D721Med (cell line): Measurements from ENCODE around the gene NUP214.

Experiments
- DNase-seq: peaks from one replicate; pipeline ENCODE4 v3.0.0; 2011; ENCODE audit warnings: low spot score; ENCODE audit not compliant: insufficient read length
- FAIRE-seq: peaks from 2 replicates; lab custom pipeline; 2011; peaks lifted over from hg19 to GRCh38; lab: Jason Lieb, UNC
- TF ChIP-seq, protein P1 (sequence below): IDR thresholded peaks from 2 replicates; pipeline ENCODE4 v1.5.1; 2012; ENCODE audit warnings: mild to moderate bottlenecking, control low read depth; ENCODE audit not compliant: insufficient read depth; ENCODE audit errors: missing control alignments

NUP214 gene

DNA sequence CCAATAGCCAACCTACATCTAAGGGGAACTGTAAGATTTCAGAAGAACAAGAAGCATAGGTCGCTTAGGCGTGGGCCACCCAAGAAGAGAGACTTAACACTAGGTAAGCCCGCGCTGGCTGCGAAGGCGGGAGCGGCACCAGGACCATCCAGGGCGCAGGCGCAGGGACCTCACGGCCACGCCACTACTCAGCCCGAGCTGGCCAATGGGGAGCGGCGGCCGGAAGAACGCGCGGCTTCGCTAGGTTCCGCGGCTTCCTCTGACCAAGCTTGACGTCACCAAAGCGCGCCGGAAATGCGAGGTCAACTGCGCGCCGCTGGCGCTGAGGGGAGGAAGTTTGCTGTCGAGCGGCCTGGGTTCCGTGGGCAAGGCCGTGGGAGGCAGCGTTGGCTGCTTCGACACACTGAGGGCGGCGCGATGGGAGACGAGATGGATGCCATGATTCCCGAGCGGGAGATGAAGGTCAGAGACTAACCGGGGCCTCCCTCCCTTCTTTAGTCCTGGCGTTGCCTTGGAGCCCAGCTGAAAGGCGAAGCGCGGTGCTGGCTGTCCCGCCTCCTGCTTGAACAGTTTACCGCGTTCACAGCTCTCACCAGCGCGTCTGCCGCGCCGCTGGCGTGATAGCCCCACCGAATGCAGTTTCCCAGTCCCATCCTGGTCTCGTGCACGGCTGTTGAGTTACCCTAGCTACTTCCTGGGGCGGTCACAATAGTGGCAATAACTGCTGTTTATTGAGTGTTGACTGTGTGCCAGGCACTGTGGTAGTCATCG, at the start of gene NUP214:
NUP214 (plus strand) TSS at position 299 of the 771 bp plus-strand sequence; CDS start at position 418, 119 bp downstream.
- peak; percentile 96 for DNase-seq
- FAIRE-seq, result no peak
- TF ChIP-seq, protein P1, sequence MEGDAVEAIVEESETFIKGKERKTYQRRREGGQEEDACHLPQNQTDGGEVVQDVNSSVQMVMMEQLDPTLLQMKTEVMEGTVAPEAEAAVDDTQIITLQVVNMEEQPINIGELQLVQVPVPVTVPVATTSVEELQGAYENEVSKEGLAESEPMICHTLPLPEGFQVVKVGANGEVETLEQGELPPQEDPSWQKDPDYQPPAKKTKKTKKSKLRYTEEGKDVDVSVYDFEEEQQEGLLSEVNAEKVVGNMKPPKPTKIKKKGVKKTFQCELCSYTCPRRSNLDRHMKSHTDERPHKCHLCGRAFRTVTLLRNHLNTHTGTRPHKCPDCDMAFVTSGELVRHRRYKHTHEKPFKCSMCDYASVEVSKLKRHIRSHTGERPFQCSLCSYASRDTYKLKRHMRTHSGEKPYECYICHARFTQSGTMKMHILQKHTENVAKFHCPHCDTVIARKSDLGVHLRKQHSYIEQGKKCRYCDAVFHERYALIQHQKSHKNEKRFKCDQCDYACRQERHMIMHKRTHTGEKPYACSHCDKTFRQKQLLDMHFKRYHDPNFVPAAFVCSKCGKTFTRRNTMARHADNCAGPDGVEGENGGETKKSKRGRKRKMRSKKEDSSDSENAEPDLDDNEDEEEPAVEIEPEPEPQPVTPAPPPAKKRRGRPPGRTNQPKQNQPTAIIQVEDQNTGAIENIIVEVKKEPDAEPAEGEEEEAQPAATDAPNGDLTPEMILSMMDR, result no peak

DNA sequence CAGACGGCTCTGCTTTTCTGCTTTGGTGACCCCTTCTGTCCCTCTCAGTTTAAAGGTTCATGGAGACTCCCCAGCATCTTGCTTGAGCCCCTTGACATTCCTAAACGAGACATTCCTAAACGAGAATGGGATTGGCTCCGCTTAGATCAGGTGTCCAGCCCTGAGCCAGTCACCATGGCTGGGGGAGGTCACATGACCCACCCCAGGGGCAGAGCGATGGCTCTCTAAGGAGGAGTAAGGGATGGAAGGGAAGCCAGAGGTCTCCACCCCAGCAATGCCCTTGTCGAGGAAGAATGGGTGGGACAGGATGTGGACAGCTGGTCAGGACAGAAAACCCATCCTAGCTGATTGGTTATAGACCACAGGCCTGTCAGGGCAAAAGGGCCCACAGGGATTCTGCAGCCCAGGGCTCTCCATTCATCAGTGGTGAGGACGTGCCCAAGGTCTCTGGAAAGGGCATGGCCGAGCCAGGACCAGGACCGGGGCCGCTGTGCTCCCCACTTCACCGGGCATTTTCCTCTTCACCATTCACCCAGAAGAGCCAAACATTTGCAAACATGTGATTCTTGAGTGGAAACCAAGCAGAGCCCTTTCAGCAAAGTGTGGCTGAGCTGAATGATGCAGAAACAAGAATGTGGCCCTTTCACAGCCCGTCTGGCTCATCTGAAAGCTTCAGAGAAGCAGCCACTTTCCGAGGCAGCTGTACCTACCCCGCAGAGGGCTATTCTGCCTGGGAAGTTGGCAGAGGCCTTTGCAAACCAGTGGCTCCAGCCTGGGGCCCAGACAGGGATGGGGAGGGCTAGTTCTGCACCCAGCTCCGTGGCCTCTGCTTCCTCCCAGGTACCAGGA, 48.8 kb upstream of the NUP214 start:
- TF ChIP-seq, protein P1, result no peak
- DNase-seq (no peak), FAIRE-seq (no peak)

DNA sequence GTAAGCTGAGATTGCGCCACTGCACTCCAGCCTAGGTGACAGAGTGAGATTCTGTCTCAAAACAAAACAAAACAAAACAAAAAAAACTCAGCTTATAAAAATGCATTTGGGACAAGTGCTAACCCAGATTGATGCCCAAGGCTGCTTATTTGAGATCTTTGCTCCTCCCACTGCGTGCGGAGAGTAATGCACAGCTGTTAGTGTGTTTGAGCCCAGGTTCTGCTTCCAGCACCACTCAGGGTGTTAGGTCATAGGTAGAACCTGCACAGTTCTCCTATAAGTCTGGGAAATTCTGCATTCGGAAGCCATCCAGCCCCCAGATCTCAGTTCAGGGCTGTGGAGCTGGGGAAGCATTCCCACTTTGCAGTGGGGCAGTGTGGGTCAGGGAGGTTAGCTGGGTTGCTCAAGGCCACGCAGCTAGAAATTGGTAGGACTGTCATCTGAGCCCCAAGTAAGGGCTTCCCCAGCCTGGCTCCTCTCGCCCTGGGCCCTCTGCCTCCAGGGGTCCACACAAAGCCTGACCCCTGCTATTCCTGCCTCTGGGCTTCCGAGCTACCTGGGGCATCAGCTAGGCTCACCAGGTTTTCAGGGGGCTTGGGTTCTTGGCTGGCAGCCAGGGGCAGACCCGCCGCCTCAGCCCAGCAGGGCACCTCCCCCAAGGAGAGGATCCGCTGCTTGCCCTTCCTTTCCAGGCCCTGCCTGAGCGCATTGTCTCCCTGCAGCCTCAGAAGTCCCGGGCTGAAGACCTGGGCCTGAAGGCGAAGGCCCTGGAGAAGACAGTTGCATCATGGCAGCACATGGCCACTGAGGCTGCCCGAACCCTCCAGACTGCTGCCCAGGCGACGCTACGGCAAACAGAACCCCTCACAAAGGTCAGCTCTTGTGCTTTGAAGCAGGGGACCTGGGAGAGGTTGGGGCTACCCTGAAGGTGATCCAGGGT, 46.7 kb upstream of the NUP214 start:
- DNase-seq (no peak), FAIRE-seq (no peak)
- TF ChIP-seq, protein P1, result no peak

DNA sequence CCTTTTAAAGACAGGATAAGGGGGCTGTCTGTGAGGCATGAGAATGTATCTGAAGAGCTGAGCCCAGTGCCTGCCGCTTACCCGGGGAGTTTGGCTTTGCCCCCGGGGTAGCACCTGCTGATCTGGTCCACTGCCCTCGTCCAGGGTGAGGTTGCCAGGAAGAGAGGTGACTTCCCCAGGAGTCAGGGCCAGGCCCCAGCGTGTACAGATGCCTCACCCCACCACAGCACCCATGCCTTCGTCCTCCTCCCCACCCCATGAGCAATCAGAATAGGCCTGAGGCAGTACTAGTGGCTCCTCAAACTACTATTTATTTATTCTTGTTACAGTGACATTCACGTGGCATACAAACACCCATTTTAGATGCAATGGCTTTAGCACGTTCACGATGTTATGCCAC, 44.8 kb upstream of the NUP214 start:
- DNase-seq, result no peak
- TF ChIP-seq, protein P1, result no peak
- no peak for FAIRE-seq

DNA sequence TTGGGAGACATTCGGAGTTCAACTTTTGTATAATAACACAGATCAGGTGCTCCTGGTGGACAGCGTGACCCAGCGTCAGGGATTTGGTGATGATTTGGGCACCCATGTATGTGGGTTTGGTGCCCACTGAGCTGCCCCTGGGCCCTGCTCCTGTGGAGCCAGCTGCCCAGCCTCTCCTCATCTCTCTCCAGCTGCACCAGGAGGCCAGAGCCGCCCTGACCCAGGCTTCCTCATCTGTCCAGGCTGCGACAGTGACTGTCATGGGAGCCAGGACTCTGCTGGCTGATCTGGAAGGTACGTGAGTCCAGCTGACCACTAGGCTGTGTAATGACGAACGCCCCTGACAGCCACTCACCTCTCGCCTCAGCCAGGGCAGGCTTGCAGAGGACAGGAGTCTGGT, 43.5 kb upstream of the NUP214 start:
- no peak for FAIRE-seq
- DNase-seq, result no peak
- TF ChIP-seq, protein P1, result no peak

DNA sequence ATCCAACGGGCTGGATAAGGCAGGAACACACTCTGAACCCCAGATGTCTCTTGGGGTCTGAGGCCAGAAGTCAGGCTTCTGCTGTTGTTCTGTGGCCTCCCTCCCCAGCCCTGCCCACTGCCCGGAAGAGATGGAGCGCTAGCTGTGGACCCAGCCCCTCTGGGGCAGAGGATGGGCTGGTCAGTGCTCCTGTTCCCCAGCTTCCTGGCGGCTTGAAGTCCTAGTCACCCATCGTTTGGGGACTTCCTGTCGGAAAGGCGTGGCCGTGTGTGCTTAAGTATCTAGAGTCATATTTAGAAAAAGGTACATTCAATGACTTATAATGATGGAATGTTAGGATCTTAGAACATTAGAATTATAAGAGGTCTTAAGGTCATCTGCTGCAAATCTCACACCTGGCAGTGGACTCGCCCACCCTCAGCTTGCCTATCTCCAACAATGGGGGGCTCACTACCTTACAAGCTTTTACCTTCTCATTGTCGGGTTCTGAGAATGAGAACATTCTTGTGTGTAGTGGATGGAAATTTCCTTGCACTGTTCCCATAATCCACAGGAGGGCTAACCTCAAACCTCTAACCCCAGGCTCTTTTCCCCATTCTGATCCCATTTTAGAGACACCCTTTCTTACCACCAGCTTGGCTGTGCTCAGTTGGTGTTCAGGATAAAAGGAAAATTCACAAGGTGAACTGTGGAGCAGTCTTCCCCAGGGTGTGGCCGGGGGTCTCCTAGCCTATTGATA, 42.4 kb upstream of the NUP214 start:
- TF ChIP-seq, protein P1, result no peak
- FAIRE-seq, result no peak
- DNase-seq, result no peak
